ENCODE measurements around the gene ELOB.

The ELOB gene

DNA sequence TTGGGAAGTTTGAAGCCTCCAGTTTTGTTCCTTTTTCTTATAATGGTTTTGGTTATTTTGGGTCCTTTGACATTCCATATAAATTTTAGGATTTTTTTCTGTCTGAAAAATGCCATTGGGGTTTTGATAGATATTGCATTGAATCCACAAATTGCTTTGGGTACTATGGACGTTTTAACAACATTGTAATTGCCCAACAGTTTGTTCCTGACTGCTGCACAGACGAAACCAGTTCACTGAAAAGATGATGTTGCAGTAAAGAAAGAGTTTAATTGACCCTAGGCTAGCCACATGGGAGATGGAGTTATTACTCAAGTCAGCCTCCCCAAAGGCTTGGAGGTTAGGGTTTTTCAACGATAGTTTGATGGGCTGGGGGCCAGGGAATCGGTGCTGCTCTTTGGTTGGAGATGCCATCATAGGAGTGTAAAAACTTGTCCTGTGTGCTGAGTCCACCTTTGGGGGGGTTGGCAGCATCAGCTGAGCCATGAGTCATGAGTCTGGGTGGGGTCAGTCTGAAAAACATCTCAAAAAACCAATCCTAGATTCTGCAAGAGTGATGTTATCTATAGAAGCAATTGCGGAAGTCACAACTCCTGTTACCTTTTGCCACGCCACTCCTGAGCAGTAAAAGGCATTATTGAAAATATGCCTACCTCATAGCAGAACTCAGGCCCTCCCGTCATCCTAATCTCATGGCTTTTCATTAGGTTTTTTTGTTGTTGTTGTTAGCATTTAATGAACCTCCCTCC is 18.5 kb upstream of the ELOB start (continued):
- peak; percentile 92 for TF ChIP-seq PATZ1 (tag by site-specific recombination; IDR thresholded peaks at IDR 0.05)
- TF ChIP-seq, protein P1, sequence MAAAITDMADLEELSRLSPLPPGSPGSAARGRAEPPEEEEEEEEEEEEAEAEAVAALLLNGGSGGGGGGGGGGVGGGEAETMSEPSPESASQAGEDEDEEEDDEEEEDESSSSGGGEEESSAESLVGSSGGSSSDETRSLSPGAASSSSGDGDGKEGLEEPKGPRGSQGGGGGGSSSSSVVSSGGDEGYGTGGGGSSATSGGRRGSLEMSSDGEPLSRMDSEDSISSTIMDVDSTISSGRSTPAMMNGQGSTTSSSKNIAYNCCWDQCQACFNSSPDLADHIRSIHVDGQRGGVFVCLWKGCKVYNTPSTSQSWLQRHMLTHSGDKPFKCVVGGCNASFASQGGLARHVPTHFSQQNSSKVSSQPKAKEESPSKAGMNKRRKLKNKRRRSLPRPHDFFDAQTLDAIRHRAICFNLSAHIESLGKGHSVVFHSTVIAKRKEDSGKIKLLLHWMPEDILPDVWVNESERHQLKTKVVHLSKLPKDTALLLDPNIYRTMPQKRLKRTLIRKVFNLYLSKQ (tag by site-specific recombination; IDR thresholded peaks at IDR 0.05; ENCODE audit: borderline replicate concordance), result no peak
- TF ChIP-seq OSR2 (tag by site-specific recombination; IDR thresholded peaks at IDR 0.05), result peak; percentile 74
- no peak for TF ChIP-seq ZNF311 (tag by site-specific recombination; IDR thresholded peaks at IDR 0.05; ENCODE audit: borderline replicate concordance)
- no peak for TF ChIP-seq REPIN1 (tag by site-specific recombination; IDR thresholded peaks at IDR 0.05; ENCODE audit: low read depth)
- no peak for TF ChIP-seq ZXDB (tag by site-specific recombination; IDR thresholded peaks at IDR 0.05)
- TF ChIP-seq ZNF132 (tag by site-specific recombination; IDR thresholded peaks at IDR 0.05; ENCODE audit: borderline replicate concordance), result no peak
- TF ChIP-seq ZNF121 (tag by site-specific recombination; IDR thresholded peaks at IDR 0.05), result no peak
- no peak for TF ChIP-seq CTCF (tag by site-specific recombination; IDR thresholded peaks at IDR 0.05)
- TF ChIP-seq ZNF558 (tag by site-specific recombination; IDR thresholded peaks at IDR 0.05), result no peak
- TF ChIP-seq YY1 (tag by site-specific recombination; IDR thresholded peaks at IDR 0.05), result no peak
- 0 out of 2 replicates have a peak, but pooled peaks have one; percentile 22 for TF ChIP-seq ZEB2 (tag by site-specific recombination; IDR thresholded peaks at IDR 0.05)
- peak; percentile 22; the same call in 1 of the 2 replicates for TF ChIP-seq SP3 (tag by site-specific recombination; IDR thresholded peaks at IDR 0.05)
- peak; percentile 83 for TF ChIP-seq ZNF366 (tag by site-specific recombination; conservative IDR thresholded peaks at IDR 0.05)
- peak; percentile 60 for TF ChIP-seq ZBTB20 (tag by site-specific recombination; IDR thresholded peaks at IDR 0.05)
- TF ChIP-seq KLF1 (tag by site-specific recombination; IDR thresholded peaks at IDR 0.05), result peak; percentile 87
- peak; percentile 19; the same call in 1 of the 2 replicates for TF ChIP-seq GFI1B (tag by site-specific recombination; IDR thresholded peaks at IDR 0.05)
- TF ChIP-seq MZF1 (tag by site-specific recombination; IDR thresholded peaks at IDR 0.05; ENCODE audit: borderline replicate concordance), result no peak
- no peak for TF ChIP-seq TSHZ1 (tag by site-specific recombination; IDR thresholded peaks at IDR 0.05; ENCODE audit: borderline replicate concordance)
- no peak for TF ChIP-seq ZNF624 (tag by site-specific recombination; IDR thresholded peaks at IDR 0.05)
- TF ChIP-seq ZSCAN4 (tag by site-specific recombination; IDR thresholded peaks at IDR 0.05), result no peak
- TF ChIP-seq, protein P2, sequence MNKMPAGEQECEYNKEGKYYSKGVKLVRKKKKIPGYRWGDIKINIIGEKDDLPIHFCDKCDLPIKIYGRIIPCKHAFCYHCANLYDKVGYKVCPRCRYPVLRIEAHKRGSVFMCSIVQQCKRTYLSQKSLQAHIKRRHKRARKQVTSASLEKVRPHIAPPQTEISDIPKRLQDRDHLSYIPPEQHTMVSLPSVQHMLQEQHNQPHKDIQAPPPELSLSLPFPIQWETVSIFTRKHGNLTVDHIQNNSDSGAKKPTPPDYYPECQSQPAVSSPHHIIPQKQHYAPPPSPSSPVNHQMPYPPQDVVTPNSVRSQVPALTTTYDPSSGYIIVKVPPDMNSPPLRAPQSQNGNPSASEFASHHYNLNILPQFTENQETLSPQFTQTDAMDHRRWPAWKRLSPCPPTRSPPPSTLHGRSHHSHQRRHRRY (tag by site-specific recombination; IDR thresholded peaks at IDR 0.05), result no peak
- no peak for TF ChIP-seq ZNF274 (IDR thresholded peaks at IDR 0.05; ENCODE audit: low read length)
- no peak for TF ChIP-seq ZNF274 (tag by site-specific recombination; IDR thresholded peaks at IDR 0.05; ENCODE audit: borderline replicate concordance)
- TF ChIP-seq, protein P3, sequence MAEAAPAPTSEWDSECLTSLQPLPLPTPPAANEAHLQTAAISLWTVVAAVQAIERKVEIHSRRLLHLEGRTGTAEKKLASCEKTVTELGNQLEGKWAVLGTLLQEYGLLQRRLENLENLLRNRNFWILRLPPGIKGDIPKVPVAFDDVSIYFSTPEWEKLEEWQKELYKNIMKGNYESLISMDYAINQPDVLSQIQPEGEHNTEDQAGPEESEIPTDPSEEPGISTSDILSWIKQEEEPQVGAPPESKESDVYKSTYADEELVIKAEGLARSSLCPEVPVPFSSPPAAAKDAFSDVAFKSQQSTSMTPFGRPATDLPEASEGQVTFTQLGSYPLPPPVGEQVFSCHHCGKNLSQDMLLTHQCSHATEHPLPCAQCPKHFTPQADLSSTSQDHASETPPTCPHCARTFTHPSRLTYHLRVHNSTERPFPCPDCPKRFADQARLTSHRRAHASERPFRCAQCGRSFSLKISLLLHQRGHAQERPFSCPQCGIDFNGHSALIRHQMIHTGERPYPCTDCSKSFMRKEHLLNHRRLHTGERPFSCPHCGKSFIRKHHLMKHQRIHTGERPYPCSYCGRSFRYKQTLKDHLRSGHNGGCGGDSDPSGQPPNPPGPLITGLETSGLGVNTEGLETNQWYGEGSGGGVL (tag by site-specific recombination; IDR thresholded peaks at IDR 0.05), result peak; percentile 48
- no peak for TF ChIP-seq ZNF530 (tag by site-specific recombination; IDR thresholded peaks at IDR 0.05; ENCODE audit: low read depth)
- TF ChIP-seq EGR2 (tag by site-specific recombination; IDR thresholded peaks at IDR 0.05; ENCODE audit: low read depth), result no peak
